Muscle of back (tissue), 13 donors: Measurements from ENCODE around the gene RPS6KA5. TPM values are rescaled to one million over a fixed set of nuclear protein-coding genes. Genes with fewer than 3 reads are reported as not detected.
"Not testable (repeated sequence)": the region's sequence is repeated elsewhere in the genome, so short reads cannot be mapped to it uniquely, and the experiment has no call there.

Experiments
- DNase-seq, 3 donors: peaks; one replicate each; pipeline versions ENCODE4 v3.0.0 to v3.0.0-alpha.2; 2013
- long read RNA-seq, 9 donors: transcript quantifications; one replicate each; lab custom pipeline, GENCODE V29; 2026
- polyA plus RNA-seq, 10 donors: library from polyadenylated mRNA; unstranded; fragments of 120-200 nt; gene quantifications; one replicate each; pipeline ENCODE4 v1.2.1, GENCODE V29; 2013; ENCODE audit not compliant: insufficient read length in 10 of 10

RPS6KA5 gene
- polyA plus RNA-seq: 1 to 10 TPM; 5.6 to 9.0 (median 7.4) TPM
- long read RNA-seq, donor 1, full-length matches to known transcripts: 1 of 1 reads
- long read RNA-seq, donor 1, partial matches to known transcripts: 0 of 1 reads
- long read RNA-seq, donor 1, other reads (novel, unspliced or antisense): 0 of 1 reads
- long read RNA-seq, donor 2, full-length matches to known transcripts: 2 of 2 reads
- long read RNA-seq, donor 2, partial matches to known transcripts: 0 of 2 reads
- long read RNA-seq, donor 2, other reads (novel, unspliced or antisense): 0 of 2 reads
- long read RNA-seq, donor 3: 0 reads
- long read RNA-seq, donor 4, full-length matches to known transcripts: 1 of 1 reads
- long read RNA-seq, donor 4, partial matches to known transcripts: 0 of 1 reads
- long read RNA-seq, donor 4, other reads (novel, unspliced or antisense): 0 of 1 reads
- long read RNA-seq, donor 5: 0 reads
- long read RNA-seq, donor 6: 0 reads
- long read RNA-seq, donor 7: 0 reads
- long read RNA-seq, donor 8, full-length matches to known transcripts: 1 of 1 reads
- long read RNA-seq, donor 8, partial matches to known transcripts: 0 of 1 reads
- long read RNA-seq, donor 8, other reads (novel, unspliced or antisense): 0 of 1 reads
- long read RNA-seq, donor 9: 0 reads

DNA sequence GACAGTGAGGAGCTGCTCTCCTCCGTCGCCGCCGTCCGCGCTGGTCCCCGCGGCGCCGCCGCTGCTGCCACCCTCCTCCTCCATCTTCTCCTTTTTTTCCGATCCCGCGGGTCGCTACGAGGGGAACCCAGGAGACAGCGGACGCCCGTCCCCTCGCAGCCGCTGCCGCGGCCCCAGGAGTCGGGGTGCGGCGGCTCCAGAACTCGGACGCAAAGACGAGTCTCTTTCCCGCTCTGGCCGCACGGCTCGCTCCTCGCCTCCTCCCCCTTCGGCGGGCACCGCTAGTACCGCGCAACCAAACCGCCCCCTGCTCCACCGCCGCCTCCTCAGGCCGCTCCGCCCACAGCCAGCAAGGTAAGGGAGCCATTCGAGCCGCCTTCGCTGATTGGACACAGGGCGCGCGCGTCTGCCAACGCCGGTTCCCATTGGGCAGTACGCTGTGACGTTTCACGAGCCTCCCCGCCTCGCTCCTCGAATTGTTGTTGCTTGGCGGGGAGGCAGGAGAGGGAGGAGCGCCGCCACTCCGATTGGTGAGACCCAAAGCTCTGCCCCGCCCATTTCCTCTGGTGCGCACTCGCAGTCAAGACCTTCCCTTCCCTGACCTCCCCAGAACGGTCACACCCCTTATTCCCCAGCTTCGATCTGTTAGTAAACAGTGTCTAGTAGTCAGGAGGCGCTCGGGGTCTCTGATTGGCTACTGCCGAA, at the start of gene RPS6KA5:
RPS6KA5 (minus strand) TSS at position 291 of the 705 bp plus-strand sequence; CDS start at position 84, 207 bp downstream.
- DNase-seq: peak; percentile 99 to 100 (median 100)

- DNase-seq: no peak
Measured at GRCh38 chr14:91108941-91109611, 48.6 kb upstream of the RPS6KA5 start.

DNA sequence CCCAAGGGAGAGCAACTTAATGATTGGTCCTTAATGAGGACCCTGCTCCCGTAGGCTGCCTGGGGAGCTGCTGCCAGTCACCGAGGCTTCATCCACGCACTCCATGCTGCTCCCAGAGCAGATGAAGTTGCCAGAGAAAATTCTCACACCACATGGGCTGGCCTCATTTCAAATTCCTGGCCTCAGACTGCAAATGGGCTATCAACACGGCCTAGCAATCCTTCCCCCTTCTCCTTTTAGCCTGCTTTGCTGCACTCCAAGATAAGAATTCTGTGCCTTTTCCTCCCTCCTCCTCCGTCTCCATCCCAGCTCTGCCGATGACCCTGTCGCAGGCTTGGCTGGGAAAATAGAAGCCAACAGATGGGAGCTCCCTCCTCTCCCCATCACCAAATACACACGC, 42.7 kb upstream of the RPS6KA5 start:
- peak in 2 of 3 donors; percentile 32 to 51 for DNase-seq

DNA sequence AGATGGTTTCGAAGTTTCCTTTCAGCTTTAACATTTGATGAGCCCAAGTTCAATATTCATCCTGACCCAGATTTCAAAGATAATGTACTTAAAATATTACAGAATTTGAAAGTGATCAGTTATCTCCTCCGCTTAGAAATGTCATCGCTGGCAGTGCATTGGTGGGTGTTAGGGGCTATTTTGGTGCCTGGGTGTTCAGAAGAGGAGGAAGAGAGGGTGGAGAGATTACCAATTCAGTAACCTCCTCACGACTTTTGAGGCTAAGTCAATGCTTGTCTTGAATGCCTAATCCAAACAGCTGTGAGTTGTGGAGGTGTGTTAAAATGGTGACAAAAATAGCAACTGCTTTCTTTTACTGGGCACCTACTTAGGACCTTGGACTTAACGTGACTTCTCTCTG, 39.7 kb upstream of the RPS6KA5 start:
- DNase-seq: no peak

- no peak for DNase-seq
Measured at GRCh38 chr14:91098591-91098990, 38.1 kb upstream of the RPS6KA5 start.

DNA sequence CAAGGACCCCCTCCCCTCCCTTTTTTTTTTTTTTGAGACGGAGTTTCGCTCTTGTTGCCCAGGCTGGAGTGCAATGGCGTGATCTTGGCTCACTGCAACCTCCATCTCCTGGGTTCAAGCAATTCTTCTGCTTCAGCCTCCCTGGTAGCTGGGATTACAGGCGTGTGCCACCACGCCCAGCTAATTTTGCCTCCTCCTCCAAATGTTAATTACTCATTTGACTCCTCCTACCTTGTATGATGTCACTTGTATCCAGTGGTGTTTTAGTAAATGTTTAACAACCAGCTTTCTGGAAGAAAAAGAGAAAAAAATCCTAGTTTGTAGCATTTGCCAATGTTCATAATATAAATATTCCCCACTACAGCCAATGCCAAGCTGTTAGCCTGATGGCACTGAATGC, 37.2 kb upstream of the RPS6KA5 start:
- not testable (repeated sequence) for DNase-seq

DNA sequence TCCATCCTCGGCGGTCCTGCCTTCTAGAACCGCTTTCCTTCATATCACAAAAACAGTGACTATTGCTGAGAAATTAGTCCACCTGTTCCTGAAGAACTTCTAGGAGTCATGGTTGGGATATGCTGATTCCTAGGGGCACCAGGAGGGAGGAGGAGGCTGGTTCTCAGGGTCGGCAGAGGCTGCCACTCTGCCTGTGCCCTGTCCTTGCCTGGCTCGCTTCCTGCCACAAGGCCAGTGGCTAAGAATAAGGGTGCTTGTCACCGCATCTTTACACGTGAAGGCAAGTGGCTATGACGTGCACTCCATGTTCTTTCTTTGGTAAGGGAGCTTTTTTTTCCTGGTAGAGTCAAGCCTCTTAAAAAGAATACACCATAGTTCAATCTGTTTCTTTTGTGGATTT, 34.7 kb upstream of the RPS6KA5 start:
- DNase-seq: no peak

- peak in 2 of 3 donors; percentile 38 to 57 for DNase-seq
Measured at GRCh38 chr14:91094772-91095171, 34.3 kb upstream of the RPS6KA5 start.

- not testable (repeated sequence) for DNase-seq
Measured at GRCh38 chr14:91093743-91094472, 33.5 kb upstream of the RPS6KA5 start.

DNA sequence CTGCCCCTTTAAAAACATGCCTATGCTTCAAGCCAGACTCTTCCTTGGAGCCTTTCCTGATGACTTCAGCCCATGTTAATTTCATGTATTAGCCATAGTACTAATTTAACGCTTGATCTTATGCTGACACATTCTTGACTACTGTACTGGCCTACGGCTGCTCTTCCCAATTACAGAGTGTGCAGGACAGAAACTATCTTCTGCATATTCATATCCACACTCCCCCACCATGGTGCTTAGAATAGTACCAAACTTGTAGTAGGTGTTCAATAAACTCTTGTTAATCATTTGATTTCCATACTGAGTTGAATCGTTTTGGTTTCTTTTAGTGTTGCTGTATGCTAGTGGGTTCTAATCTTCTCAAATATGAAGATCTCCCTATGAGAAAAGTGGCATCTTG, 31.6 kb upstream of the RPS6KA5 start:
- DNase-seq: no peak

GRCh38 chr14:91090743-91091142, 30.3 kb upstream of the RPS6KA5 start:
- no peak for DNase-seq

DNA sequence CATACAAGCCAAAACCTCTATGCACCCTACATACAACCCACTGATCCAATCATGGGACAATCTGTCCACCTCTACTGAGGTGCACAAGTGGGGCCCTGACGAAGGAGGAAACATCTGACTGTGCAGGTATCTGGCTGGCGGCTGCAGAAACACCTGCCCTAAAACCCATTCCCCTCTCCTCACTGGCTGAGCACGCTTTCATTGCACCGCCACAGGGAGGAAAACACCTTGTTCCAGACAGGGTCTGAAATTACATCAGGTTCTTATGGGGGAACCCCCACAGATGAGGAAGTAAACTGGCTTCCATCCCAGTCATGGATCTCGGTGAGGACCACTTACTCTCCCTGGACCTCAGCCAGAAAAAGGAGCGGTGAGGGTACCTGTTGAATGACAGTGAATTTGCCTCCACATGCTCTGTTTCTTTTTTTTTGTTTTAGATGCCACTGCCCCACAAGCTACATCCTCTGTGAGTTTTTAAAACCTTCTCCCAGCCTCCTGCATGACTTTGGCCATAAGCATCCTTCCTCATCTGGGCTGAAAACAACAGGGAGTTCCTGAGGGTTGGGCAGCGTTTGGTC, 29.6 kb upstream of the RPS6KA5 start:
- no peak for DNase-seq

DNA sequence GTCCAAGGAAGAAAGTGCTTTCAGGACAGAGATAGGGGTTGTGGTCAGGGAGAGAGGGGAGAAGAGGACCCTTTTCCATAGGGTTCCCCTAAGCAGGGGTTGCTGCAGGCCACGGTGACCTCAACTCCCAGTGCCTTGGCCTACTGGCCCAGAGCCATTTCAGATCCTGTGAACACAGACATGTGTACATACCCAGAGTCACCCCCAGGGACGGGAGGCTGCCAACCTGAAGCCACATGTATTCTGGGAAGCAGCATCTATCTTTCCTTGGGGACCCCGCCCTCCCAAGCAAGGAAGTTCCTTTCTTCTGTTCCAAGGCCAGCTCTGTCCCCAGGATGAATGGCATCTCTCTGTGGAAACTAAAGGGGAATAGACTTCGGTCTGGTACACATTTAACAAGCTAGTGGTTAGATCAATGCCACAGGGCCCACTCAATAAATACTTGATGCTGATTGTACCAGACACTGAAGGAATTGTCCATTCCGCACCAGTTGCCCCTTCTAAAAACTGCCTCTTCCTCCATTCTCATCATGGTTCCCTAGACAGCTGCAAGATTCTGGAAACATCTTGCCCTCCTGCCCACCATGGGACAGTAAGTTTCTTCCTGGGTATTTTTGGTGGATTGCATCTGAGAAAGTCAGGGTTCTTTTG, 28.3 kb upstream of the RPS6KA5 start:
- no peak for DNase-seq

DNA sequence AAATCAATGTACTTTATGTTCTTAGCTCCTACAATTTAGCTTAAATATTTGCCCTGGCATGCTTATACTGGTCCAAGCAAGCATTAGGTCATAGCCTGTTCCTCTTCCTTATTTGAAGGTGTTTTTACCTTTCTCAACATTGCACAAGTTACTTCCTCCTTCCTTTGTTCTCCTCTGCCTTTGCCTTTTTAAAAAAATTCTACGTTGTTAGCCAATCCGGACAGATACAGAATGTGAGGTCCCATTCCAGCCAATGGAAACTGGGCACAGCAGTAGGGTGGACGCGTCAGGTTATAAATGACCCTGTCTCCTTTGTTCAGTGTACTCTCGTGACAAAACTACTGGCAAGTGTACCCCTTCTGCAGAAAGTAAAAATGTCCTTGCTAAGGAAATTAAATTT, 27.0 kb upstream of the RPS6KA5 start:
- not testable (repeated sequence) for DNase-seq

GRCh38 chr14:91084516-91084915, 24.1 kb upstream of the RPS6KA5 start:
- DNase-seq: no peak

DNA sequence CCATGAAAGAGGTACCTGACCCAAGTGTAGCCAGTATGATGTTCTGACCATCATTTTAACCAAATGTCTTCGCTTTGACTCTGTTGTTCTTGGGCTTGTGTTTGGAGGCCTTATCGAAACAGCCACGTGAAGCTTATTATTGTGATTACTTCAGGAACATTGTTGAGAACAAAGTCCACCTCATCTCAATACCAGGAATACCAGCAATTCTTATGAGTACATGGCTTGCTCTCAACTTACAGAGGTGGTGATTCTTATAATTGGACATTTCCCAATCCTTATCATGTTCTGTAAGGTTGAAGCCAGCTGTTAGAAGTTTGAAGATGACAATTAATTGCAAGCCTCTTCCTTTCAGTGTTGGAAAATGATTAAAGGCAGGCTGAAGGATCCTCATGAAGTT, 21.8 kb upstream of the RPS6KA5 start:
- no peak for DNase-seq

DNA sequence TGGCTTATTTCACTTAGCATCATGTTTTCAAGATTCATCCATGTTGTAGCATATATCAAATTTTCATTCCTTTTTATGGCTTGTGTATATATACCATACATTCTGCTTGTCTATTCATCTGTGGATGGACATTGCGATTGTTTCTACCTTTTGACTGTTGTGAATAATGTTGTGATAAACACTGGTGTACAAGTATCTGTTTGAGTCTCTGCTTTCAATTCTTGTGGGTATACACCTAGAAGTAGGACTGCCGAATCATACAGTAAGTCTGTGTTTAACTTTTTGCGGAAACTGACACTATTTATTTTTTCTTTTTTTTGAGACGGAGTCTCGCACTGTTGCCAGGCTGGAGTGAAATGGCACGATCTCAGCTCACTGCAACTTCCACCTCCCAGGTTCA, 19.6 kb upstream of the RPS6KA5 start:
- DNase-seq: no peak

DNA sequence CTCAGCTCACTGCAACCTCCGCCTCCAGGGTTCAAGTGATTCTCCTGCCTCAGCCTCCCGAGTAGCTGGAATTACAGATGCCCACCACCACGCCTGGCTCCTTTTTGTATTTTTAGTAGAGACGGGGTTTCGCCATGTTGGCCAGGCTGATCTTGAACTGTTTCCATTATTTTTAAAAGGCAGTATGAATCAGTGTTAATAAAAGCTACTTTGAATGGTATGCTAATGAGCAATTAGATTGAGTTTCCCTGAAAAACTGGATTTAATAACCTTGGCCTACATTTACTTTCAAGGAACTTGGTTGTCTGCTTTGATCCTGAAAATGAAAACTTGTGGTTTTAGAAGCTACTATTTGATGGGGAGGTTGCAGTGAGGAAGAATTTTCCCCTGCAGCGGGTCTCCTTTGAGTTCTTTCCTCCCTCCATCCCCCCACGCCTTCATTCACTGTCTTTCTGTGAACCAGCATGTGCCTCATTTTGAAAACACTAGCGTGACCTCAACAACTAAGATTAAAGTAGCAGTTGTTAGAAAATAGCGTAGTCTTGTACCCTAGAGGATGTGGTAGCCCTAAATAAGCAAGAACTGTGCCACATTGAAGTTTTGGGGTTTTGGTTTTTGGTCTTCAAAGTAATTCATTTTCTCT, 17.8 kb upstream of the RPS6KA5 start:
- no peak for DNase-seq

- no peak for DNase-seq
Measured at GRCh38 chr14:91075553-91075952, 15.1 kb upstream of the RPS6KA5 start.

- no peak for DNase-seq
Measured at GRCh38 chr14:91070572-91070971, 10.1 kb upstream of the RPS6KA5 start.
